Measurements from ENCODE around the gene RNF103.
"Not testable (repeated sequence)": the region's sequence is repeated elsewhere in the genome, so short reads cannot be mapped to it uniquely, and the experiment has no call there.

Gene RNF103

GRCh38 chr2:86624267-86624547, 542 bp upstream of the RNF103 start:
- no peak for DNase-seq

GRCh38 chr2:86623043-86623493, 597 bp downstream of the RNF103 start:
- peak in 2 of 4 experiments; percentile 26 to 39 for DNase-seq

- DNase-seq = peak in 2 of 4 experiments; percentile 3 to 16
Observed at GRCh38 chr2:86622519-86623042, 1.1 kb downstream of the RNF103 start.

DNA sequence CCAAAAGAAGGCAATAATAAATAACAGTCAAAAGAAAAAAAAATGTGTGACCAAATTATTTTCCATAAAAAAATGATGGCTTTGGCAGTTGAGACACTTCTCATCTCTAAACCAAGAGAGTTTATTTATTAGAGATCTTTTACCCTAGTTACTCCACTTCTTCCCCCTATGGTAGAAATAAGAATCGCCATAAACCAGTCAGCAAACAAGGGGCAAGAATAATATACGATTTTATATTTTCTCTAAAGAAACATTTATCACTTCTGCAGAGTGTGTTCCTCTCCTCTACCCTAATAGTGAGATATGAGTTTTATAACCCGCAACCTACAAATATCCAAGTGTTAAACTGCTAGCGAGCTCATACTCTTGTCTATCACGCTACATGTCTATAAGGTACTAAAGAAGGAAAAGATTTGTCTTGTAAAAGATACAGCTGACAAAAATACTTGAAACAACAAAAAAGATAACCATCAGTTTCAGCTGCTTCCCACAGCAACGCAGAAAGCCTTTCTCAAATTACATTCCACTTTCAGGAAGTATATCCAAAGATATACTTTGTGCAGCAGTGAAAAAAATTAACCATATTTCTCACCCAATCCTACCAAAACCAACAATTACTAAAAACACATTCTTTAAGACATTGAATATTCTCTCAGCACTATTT, 2.3 kb downstream of the RNF103 start:
- no peak for DNase-seq

- DNase-seq = no peak
Observed at GRCh38 chr2:86617738-86618137, 5.9 kb downstream of the RNF103 start.

DNA sequence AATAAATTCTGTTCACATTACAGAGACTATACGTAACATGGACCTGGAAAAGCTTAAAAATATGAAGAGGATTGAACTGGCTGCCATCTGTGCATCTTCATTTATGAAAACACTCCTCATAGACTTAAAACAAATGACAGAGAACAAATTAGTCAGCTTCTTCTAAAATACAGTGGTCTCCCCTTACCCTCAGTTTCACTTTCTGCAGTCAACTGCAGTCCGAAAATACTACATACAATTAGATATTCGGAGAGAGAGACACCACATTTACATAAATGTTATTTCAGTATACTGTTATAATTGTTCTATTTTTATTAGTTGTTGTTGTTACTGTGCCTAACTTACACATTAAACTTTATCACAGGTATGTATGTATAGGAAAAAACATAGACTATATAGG, 6.5 kb downstream of the RNF103 start:
- no peak for DNase-seq

DNA sequence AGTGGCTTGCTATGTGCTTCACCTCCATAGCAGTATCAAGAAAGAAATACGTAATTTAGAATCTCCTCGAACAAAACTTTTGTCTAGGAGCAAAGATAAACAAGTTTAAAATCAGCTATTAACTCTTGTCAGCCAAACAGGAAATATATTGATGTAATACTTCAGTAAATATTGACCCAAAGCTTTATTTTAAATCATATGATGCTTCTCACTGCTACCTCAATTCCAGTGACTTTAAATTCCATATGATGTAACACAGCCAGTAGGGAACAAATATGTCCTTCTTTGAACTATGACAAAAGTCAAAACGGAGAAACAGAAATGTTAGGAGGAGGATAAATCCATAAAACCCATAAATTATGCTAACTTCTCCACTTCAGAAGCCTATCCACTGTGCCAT, 7.2 kb downstream of the RNF103 start:
- no peak for DNase-seq

DNA sequence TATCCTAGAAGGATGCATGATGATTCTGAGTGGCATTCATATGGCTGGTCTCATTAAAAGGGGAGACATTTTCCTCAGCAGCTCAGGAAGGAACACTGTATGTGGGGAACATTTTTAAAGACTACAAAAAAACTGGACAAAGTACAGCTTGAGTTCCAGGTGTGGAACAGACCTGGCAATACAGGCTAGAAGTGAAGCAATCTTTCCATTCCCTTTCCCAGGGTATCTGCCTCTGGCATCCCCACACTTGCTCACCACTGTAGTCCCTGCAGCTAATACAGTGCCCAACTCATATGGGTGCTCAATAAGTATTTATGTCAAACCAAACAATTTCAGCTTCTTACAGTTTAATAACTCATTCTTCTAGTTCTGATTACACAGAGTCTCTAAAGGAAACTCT, 8.1 kb downstream of the RNF103 start:
- DNase-seq = no peak

GRCh38 chr2:86613515-86613914, 10.2 kb downstream of the RNF103 start:
- no peak for DNase-seq

DNA sequence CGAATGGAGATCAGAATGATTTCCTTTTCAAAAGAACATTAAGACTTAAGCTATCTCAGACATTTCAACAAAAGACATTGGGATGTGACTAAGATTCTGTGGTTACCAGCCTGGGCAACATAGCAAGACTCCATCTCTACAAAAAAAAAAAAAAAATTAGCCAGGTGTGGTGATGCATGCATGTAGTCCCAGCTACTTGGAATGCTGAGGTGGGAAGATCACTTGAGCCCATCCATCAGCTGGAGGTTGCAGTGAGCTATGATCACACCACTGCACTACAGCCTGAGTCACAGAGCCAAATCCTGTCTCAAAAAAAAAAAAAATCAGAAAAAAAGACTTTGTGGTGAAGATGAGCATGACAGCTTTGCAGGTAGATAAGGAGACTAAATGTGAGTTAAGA, 12.8 kb downstream of the RNF103 start:
- DNase-seq = no peak

DNA sequence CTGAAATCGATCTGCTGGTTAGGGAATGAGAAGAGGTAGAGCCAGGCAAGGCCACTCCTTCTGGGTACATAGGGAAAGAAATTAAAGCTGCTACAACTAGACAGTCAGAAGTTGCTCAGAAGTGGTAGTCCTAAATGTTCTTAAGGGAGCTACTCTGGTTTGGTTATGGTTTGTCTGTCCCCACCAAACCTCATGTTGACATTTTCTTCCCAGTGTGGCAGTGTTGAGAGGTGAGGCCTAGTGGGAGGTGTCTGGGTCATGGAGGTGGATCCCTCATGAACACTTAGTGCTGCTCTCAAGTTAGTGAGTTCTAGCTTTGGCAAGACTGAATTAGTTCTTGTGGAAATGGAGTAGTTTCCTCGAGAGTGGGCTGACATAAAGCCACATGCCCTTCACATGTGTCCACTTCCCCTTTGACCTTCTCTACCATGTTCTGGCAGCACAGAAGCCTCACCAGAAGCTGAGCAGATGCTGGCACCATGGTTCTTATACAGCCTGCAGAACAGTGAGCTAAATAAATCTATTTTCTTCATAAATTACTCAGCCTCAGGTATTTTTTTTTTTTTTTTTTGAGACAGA, 14.7 kb downstream of the RNF103 start:
- DNase-seq = no peak

- no peak for DNase-seq
Observed at GRCh38 chr2:86603905-86604304, 19.8 kb downstream of the RNF103 start.

DNA sequence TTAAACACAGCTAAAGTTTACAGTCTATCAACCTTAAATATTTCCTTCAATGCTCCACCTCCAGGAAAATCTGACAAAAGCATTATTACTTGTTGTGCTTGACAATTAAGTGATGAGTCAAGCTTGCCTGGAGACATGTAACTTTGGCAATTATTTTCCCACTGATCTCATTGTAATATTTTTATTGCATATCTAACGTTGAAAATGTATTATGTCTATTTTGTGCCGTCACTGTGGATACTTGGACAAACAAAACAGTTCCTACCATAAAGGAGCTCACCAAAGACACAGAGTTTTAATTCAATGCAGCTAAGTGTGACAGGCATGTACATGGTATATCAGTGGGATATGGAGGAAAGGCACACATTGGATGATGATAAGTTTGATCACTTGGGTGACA, 24.7 kb downstream of the RNF103 start:
- no peak for DNase-seq

DNA sequence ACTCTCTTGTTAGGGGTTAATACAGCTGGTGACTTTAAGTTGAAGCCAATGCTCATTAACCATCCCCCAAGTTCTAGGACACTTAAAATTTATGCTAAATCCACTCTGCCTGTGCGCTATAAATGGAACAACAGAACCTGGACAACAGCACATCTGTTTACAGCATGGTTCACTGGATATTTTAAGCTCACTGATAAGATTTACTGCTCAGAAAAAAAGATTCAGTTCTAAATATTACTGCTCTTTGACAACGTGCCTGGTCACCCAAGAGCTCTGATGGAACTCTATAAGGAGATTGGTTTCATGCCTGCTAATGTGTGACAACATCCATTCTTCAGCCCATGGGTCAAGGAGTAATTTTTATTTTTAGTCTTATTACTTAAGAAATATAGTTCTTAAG, 27.5 kb downstream of the RNF103 start:
- no peak for DNase-seq

GRCh38 chr2:86593266-86593665, 30.4 kb downstream of the RNF103 start:
- DNase-seq = no peak

DNA sequence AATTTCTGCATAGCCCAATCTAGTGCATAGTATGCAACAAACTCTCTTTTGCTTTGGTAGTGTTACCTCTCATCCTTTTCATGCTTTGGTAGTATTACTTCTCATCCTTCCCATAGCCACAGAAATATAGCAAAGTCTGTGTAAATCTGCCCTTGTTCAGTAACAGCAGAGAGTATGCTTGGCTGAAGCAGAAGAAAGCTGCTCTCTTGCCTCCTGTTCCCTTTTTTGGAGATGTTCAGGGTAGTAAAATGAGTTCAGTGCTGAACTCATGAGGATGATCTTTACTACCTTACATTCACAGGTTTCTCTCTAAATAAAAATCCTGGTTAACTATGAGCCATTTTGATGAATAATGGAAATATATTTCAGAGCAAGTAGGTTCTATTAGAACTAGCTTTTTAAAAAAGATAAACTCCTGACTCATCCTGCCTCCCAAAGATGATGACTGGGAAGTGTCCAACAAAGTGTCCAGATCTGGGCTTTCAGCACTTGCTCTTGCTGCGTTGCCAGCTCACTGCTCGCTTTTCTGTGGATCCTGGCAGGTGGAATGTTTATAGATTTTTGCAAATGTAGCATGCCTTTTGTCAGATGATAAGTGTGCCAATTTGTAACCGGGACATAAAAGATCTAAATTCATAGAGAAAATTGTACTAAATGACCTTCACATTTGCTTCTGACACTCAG, 31.0 kb downstream of the RNF103 start:
- no peak for DNase-seq

- not testable (repeated sequence) for DNase-seq
Observed at GRCh38 chr2:86589701-86590100, 34.0 kb downstream of the RNF103 start.

DNA sequence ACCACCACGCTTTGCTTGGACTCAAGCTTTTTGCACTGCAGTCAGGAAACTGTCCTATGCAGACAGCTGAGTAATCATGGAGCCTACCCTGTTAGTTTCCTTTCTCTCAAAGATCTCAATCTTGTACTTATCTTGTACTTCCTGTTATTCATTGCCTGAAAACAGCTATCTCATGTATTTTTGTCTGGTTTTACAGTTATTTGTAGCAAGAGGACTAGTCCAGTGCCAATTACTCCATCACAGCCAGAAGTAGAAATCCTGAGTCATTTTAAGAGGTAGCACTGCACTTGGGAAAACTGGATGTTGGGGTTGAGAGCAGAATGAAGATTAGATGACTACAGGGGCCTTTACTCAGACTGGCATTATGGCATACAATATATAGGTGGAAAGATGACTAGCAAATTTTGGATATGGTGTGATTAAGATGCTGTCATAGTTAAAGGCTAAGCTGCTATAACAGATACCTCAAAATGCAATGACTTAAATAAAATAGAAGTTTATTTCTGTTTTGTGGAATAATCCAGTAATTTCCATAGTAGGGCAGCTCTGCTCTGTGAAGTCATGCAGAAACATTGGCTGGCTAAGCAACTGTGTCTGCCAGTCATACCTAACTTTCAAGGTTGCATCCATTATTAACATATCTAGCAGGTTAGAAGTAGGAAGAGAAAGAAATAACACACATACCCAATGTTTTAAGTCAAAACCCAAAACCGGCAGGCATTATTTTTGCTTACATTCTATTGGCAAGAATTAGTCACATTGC, 39.3 kb downstream of the RNF103 start:
- DNase-seq = no peak

DNA sequence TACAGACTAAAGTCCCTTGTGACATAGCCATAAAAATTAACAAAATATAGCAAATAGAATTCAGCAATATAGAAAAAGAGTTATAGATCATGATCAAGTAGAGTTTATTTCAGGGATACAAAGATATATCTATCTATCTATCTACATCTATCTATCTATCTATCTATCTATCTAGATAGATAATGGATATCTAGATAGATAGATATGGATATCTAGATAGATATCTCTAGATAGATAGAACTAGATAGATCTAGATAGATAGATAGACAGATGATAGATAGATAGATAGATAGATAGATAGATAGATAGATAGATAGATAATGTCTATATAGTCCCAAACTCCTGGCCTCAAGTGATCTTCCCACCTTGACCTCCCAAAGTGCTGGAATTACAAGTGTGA, 43.1 kb downstream of the RNF103 start:
- no peak for DNase-seq

DNA sequence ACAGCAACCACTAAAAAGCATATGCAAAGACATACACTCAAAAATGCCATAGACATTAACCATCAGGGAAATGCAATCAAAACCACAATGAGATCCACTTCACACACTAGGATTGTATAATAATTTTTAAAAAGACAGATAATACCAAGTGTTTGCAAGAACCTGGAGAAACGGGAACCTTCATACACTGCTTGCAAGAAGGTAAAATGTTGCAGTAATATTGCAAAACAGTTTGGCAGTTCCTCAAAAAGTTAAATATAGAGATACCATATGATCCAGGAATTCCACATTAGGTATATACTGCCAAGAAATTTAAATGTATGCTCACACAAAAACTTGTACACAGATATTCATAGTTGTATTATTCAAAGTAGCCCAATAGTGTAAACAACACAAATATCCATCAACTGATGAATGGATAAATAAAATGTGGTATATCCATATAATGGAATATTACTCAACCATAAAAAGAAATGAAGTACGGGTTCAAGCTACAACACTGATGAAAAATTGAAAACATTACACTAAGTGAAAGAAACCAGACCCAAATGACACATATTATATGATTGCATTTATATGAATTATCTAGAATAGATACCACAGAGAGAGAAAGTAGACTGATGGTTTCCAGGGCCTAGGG, 45.7 kb downstream of the RNF103 start:
- DNase-seq = no peak

DNA sequence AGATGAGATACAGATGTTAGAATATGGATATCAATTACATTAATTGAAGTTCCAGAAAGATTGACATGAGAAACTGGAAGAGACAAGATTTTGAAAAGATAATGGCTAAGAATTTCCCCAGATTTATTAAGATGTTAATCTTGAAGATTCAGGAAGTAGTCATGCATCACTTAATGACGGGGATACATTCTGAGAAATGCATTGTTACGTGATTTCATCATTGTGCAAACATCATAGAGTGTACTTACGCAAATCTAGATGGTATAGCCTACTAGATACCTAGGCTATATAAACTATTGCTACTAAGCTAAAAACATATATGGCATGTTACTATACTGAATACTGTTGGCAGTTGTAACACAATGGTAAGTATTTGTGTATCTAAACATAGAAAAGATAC, 53.6 kb downstream of the RNF103 start:
- DNase-seq = no peak

DNA sequence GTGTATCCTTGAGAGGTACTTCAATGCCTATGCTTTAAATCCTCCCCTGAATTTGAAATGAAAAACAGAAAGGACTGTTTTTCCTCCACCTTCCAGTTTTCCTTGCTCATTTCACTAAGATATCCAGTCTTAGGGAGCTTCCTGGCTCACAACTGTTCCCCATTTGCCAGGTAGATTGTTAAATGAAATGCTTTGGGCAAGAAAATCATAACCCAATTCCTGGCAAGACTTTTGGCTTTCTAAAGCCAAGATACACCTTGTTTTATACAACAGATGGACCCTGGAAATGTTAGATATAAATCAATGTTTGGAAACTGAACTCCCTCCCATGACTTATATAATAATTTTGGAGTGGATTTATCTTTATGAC, 56.9 kb downstream of the RNF103 start:
- no peak for DNase-seq

- no peak for DNase-seq
Observed at GRCh38 chr2:86566158-86566820, 57.4 kb downstream of the RNF103 start.

Data from activated CD4-positive, CD25-positive, alpha-beta regulatory T cell (primary cell).